Natural killer cell (primary cell): ENCODE measurements around the gene EEFSEC. TPM values are rescaled to one million over a fixed set of nuclear protein-coding genes. Genes with fewer than 3 reads are reported as not detected.

Experiments used
- ATAC-seq, 3 donors: fragments of 150-1000 bp in 2 of 3; fragments of 200-7000 bp in 1 of 3; cut with Tn5 transposase; 1 replicate in 1 of 3; 2 replicates in 2 of 3; pipeline ENCODE4 v1.10.0; 2021; ENCODE audit warnings: mild to moderate bottlenecking in 2 of 3, moderate library complexity in 2 of 3
- DNase-seq, 2 donors: peaks; one replicate each; pipeline versions ENCODE4 v3.0.0 to v3.0.0-alpha.2; 2013 to 2021; ENCODE audit warnings: mixed read lengths in 1 of 2
- H3K27ac ChIP-seq: one replicate; pipeline ENCODE4 v1.5.1; 2013; ENCODE audit warnings: mild to moderate bottlenecking, low read length
- H3K27me3 ChIP-seq: one replicate; pipeline ENCODE4 v1.6.1; 2013; ENCODE audit warnings: low read length; ENCODE audit not compliant: control insufficient read depth, insufficient read depth
- H3K36me3 ChIP-seq: one replicate; pipeline ENCODE4 v1.6.1; 2013; ENCODE audit warnings: low read length; ENCODE audit not compliant: control insufficient read depth, insufficient read depth
- H3K4me1 ChIP-seq: one replicate; pipeline ENCODE4 v1.6.1; 2013; ENCODE audit warnings: low read length; ENCODE audit not compliant: control insufficient read depth, insufficient read depth
- H3K4me3 ChIP-seq: one replicate; pipeline ENCODE4 v1.5.1; 2013; ENCODE audit warnings: low read length
- H3K9me3 ChIP-seq: one replicate; pipeline ENCODE4 v1.6.1; 2013; ENCODE audit warnings: low read length; ENCODE audit not compliant: control insufficient read depth, insufficient read depth
- H3K27ac Mint-ChIP-seq, 2 donors: one replicate each; pipeline ENCODE4 v1.8.0; 2022; ENCODE audit warnings: mild to moderate bottlenecking in 2 of 2, mixed read lengths in 2 of 2, moderate library complexity in 1 of 2
- H3K27me3 Mint-ChIP-seq, 2 donors: one replicate each; pipeline ENCODE4 v1.8.0; 2022; ENCODE audit warnings: low read depth in 2 of 2, mixed read lengths in 2 of 2
- H3K36me3 Mint-ChIP-seq: one replicate; pipeline ENCODE4 v1.8.0; 2022; ENCODE audit warnings: mixed read lengths
- H3K4me1 Mint-ChIP-seq, 2 donors: one replicate each; pipeline ENCODE4 v1.8.0; 2022; ENCODE audit warnings: mixed read lengths in 2 of 2
- H3K4me3 Mint-ChIP-seq: one replicate; pipeline ENCODE4 v1.8.0; 2022; ENCODE audit warnings: mild to moderate bottlenecking, moderate library complexity, mixed read lengths
- H3K9me3 Mint-ChIP-seq, 2 donors: one replicate each; pipeline ENCODE4 v1.8.0; 2022; ENCODE audit warnings: mixed read lengths in 2 of 2
- CTCF ChIP-seq: fragments of 200-600 bp; IDR thresholded peaks from one replicate; pipeline ENCODE4 v1.8.0; 2022; ENCODE audit warnings: antibody characterized with exemption
- WGBS: methylation state at CpG from one replicate; pipeline ENCODE4 v1.1.7; 2013; ENCODE audit warnings: missing lambda C conversion rate; ENCODE audit not compliant: insufficient coverage; 5-methylcytosine and 5-hydroxymethylcytosine counted together
- intact Hi-C: fragments of 100-400 bp; cut with micrococcal nuclease; formaldehyde crosslinking; loops from one replicate; pipeline ENCODE4 v1.14.2; 2022
- total RNA-seq, 4 donors: library from RNA; stranded (reverse); fragments of 120-200 nt in 1 of 4; gene quantifications; one replicate each; pipeline versions ENCODE4 v1.2.3 to v1.2.4, GENCODE V29; 2013 to 2022

The EEFSEC gene
- total RNA-seq, 3 donors from 2014 or later (not counting 1 experiment from before 2014, with no cell fraction given): 16.7 to 18.9 (median 17.6) TPM

GRCh38 chr3:128399221-128399915 is 246.1 kb downstream of the EEFSEC start:
- Mint-ChIP-seq H3K4me3 (no peak overlapping the region), H3K27me3 (no peaks in the 10 kb centered on the region), H3K36me3 (no peaks in the 10 kb centered on the region), H3K9me3 (no peaks in the 10 kb centered on the region), H3K4me1 (peaks cover 0 to 14% of the 10 kb centered on the region in 2 donors), H3K27ac (no peak overlapping the region)
- H3K27ac ChIP-seq: no peak overlapping the region
- no peaks in the 10 kb centered on the region for H3K27me3 ChIP-seq
- 97% methylated on average over 24 of the region's 24 CpGs for WGBS
- intact Hi-C loops: no loop called here
- no peak for TF ChIP-seq CTCF
- no peaks in the 10 kb centered on the region for H3K9me3 ChIP-seq
- DNase-seq: no peak
- no peaks in the 10 kb centered on the region for H3K36me3 ChIP-seq
- H3K4me1 ChIP-seq: no peaks in the 10 kb centered on the region
- no peak for ATAC-seq
- H3K4me3 ChIP-seq: no peak overlapping the region

GRCh38 chr3:128400671-128401070 is 247.4 kb downstream of the EEFSEC start:
- no peak for TF ChIP-seq CTCF
- Histone ChIP-seq H3K4me3 (no peak overlapping the region), H3K27me3 (no peaks in the 10 kb centered on the region), H3K27ac (no peak overlapping the region), H3K9me3 (no peaks in the 10 kb centered on the region), H3K36me3 (no peaks in the 10 kb centered on the region), H3K4me1 (no peaks in the 10 kb centered on the region)
- no peaks in the 10 kb centered on the region for H3K9me3 Mint-ChIP-seq
- H3K4me3 Mint-ChIP-seq: no peak overlapping the region
- DNase-seq (no peak), ATAC-seq (no peak)
- H3K36me3 Mint-ChIP-seq: no peaks in the 10 kb centered on the region
- intact Hi-C loops: no loop called here
- no peaks in the 10 kb centered on the region for H3K27me3 Mint-ChIP-seq
- WGBS: 98% methylated on average over 10 of the region's 11 CpGs
- H3K4me1 Mint-ChIP-seq: peaks cover 0 to 8% of the 10 kb centered on the region in 2 donors
- H3K27ac Mint-ChIP-seq: no peak overlapping the region

- Histone ChIP-seq H3K4me3 (no peak overlapping the region), H3K36me3 (no peaks in the 10 kb centered on the region), H3K27me3 (no peaks in the 10 kb centered on the region), H3K4me1 (no peaks in the 10 kb centered on the region), H3K27ac (no peak overlapping the region), H3K9me3 (no peaks in the 10 kb centered on the region)
- H3K27me3 Mint-ChIP-seq: no peaks in the 10 kb centered on the region
- no peak for ATAC-seq
- DNase-seq: no peak
- no peak overlapping the region for H3K27ac Mint-ChIP-seq
- 95% methylated on average over 11 of the region's 11 CpGs for WGBS
- H3K4me3 Mint-ChIP-seq: no peak overlapping the region
- H3K9me3 Mint-ChIP-seq: no peaks in the 10 kb centered on the region
- peaks cover 0 to 8% of the 10 kb centered on the region in 2 donors for H3K4me1 Mint-ChIP-seq
- intact Hi-C loops: no loop called here
- no peaks in the 10 kb centered on the region for H3K36me3 Mint-ChIP-seq
- TF ChIP-seq CTCF: no peak
These were observed 249.0 kb downstream of the EEFSEC start for GRCh38 chr3:128402319-128402718.

GRCh38 chr3:128402998-128403397 is 249.7 kb downstream of the EEFSEC start:
- H3K4me3 Mint-ChIP-seq: no peak overlapping the region
- Histone ChIP-seq H3K9me3 (no peaks in the 10 kb centered on the region), H3K4me1 (no peaks in the 10 kb centered on the region), H3K27me3 (no peaks in the 10 kb centered on the region), H3K27ac (no peak overlapping the region), H3K4me3 (no peak overlapping the region), H3K36me3 (no peaks in the 10 kb centered on the region)
- no peaks in the 10 kb centered on the region for H3K9me3 Mint-ChIP-seq
- 93% methylated on average over 6 of the region's 6 CpGs for WGBS
- no peaks in the 10 kb centered on the region for H3K36me3 Mint-ChIP-seq
- H3K27me3 Mint-ChIP-seq: no peaks in the 10 kb centered on the region
- TF ChIP-seq CTCF: no peak
- ATAC-seq: no peak
- H3K27ac Mint-ChIP-seq: no peak overlapping the region
- H3K4me1 Mint-ChIP-seq: peaks cover 0 to 8% of the 10 kb centered on the region in 2 donors
- no peak for DNase-seq
- intact Hi-C loops: no loop called here
